ENCODE results near the gene ABI3BP.

The ABI3BP gene

GRCh38 chr3:100868096-100868495 lies 125.1 kb downstream of the ABI3BP start:
- TF ChIP-seq NFIC (IDR thresholded peaks at IDR 0.05): no peak

- no peak for TF ChIP-seq REST (IDR thresholded peaks at IDR 0.05; ENCODE audit: low read depth)
- no peak for TF ChIP-seq ZBTB7A (IDR thresholded peaks at IDR 0.05; ENCODE audit: low read depth)
- TF ChIP-seq TCF12 (IDR thresholded peaks at IDR 0.05; ENCODE audit: low read depth): no peak
- no peak for TF ChIP-seq FOXM1 (IDR thresholded peaks at IDR 0.05; ENCODE audit: borderline replicate concordance, low read depth)
- no peak for TF ChIP-seq TAF1 (IDR thresholded peaks at IDR 0.05; ENCODE audit: low read depth)
- TF ChIP-seq USF1 (IDR thresholded peaks at IDR 0.05): no peak
- no peak for TF ChIP-seq EGR1 (IDR thresholded peaks at IDR 0.05)
- TF ChIP-seq NFIC (IDR thresholded peaks at IDR 0.05): no peak
These were observed 127.8 kb downstream of the ABI3BP start for GRCh38 chr3:100865442-100865841.

GRCh38 chr3:100864471-100865250 lies 128.6 kb downstream of the ABI3BP start:
- no peak for TF ChIP-seq EP300 (IDR thresholded peaks at IDR 0.05; ENCODE audit: borderline replicate concordance)
- TF ChIP-seq CREB1 (IDR thresholded peaks at IDR 0.05; ENCODE audit: low read depth): no peak
- TF ChIP-seq MAX (IDR thresholded peaks at IDR 0.05): no peak
- no peak for TF ChIP-seq EGR1 (IDR thresholded peaks at IDR 0.05)
- TF ChIP-seq RAD21 (IDR thresholded peaks at IDR 0.05; ENCODE audit: low read depth): no peak
- no peak for TF ChIP-seq TEAD4 (IDR thresholded peaks at IDR 0.05)

- TF ChIP-seq MAX (IDR thresholded peaks at IDR 0.05) (no peak), TEAD4 (IDR thresholded peaks at IDR 0.05) (no peak), TAF1 (IDR thresholded peaks at IDR 0.05; ENCODE audit: low read depth) (no peak), USF1 (IDR thresholded peaks at IDR 0.05) (no peak), TCF12 (IDR thresholded peaks at IDR 0.05; ENCODE audit: low read depth) (no peak), REST (IDR thresholded peaks at IDR 0.05; ENCODE audit: low read depth) (no peak), CREB1 (IDR thresholded peaks at IDR 0.05; ENCODE audit: low read depth) (no peak), FOXM1 (IDR thresholded peaks at IDR 0.05; ENCODE audit: borderline replicate concordance, low read depth) (no peak), EGR1 (IDR thresholded peaks at IDR 0.05) (no peak)
These were observed 135.4 kb downstream of the ABI3BP start for GRCh38 chr3:100857863-100858262.

GRCh38 chr3:100856821-100857220 lies 136.4 kb downstream of the ABI3BP start:
- TF ChIP-seq YY1 (IDR thresholded peaks at IDR 0.05; ENCODE audit: low read depth) (no peak), NFIC (IDR thresholded peaks at IDR 0.05) (no peak)

- TF ChIP-seq FOXM1 (IDR thresholded peaks at IDR 0.05; ENCODE audit: borderline replicate concordance, low read depth): no peak
- TF ChIP-seq EGR1 (IDR thresholded peaks at IDR 0.05): no peak
- TF ChIP-seq USF1 (IDR thresholded peaks at IDR 0.05): no peak
- TF ChIP-seq RAD21 (IDR thresholded peaks at IDR 0.05; ENCODE audit: low read depth): no peak
- no peak for TF ChIP-seq REST (IDR thresholded peaks at IDR 0.05; ENCODE audit: low read depth)
- no peak for TF ChIP-seq ZBTB7A (IDR thresholded peaks at IDR 0.05; ENCODE audit: low read depth)
- no peak for TF ChIP-seq CREB1 (IDR thresholded peaks at IDR 0.05; ENCODE audit: low read depth)
- TF ChIP-seq TEAD4 (IDR thresholded peaks at IDR 0.05): no peak
- no peak for TF ChIP-seq MAX (IDR thresholded peaks at IDR 0.05)
- no peak for TF ChIP-seq TAF1 (IDR thresholded peaks at IDR 0.05; ENCODE audit: low read depth)
- TF ChIP-seq CEBPB (IDR thresholded peaks at IDR 0.05): no peak
- TF ChIP-seq YY1 (IDR thresholded peaks at IDR 0.05; ENCODE audit: low read depth): no peak
- no peak for TF ChIP-seq EP300 (IDR thresholded peaks at IDR 0.05; ENCODE audit: borderline replicate concordance)
- TF ChIP-seq NFIC (IDR thresholded peaks at IDR 0.05): no peak
- no peak for TF ChIP-seq TCF12 (IDR thresholded peaks at IDR 0.05; ENCODE audit: low read depth)
These were observed 140.4 kb downstream of the ABI3BP start for GRCh38 chr3:100852840-100853239.

All from Ishikawa (cell line).